GM19452 (cell line): ENCODE results near the gene METTL9.
"Not testable (repeated sequence)": the region's sequence is repeated elsewhere in the genome, so short reads cannot be mapped to it uniquely, and the experiment has no call there.

Experiments used
- ATAC-seq: cut with Tn5 transposase; IDR thresholded peaks from one replicate; pipeline ENCODE4 v1.9.1; 2021; ENCODE audit not compliant: unreplicated experiment

METTL9 gene

DNA sequence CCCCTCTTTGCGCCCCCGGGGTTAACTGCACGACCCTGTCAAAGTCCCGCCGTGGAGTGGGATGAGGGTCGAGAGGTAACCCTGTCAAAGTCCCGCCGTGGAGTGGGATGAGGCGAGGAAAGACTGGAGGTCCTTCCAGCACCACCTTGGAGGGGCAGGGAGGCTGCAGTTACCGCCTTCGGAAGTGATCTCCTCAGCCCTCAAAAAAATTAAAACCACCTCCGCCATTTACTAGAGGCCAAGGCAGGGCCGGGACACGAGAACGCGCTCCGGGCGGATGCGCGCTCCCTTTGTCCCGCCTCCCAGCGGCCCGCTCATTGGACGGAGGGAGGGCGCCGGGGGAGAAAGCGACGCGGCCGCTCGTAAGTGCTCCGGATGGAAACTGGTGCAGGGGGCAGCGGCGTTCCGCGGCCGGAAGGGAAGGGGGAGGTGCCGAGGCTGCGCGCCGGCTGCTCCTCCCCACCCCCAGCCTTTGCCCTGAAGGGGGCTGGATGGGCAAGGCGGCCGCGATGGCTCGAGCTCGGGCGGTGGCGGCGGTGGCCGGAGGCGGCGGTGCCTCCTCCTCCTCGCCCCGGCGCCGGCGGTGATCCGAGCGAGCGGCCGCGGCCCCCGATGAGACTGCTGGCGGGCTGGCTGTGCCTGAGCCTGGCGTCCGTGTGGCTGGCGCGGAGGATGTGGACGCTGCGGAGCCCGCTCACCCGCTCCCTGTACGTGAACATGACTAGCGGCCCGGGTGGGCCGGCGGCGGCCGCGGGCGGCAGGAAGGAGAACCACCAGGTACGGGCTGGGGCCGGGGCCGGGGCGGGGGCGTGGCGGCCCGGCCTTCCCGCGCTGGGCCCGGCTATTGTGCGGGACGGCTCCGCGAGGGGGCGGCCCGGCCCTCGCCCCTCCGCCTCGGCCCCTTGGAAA lies at the start of gene METTL9:
Gene METTL9, plus strand, starts transcription at position 456 of the 909 bp plus-strand sequence. Its CDS starts 157 bp downstream, at position 613.
- ATAC-seq: peak; percentile 93

GRCh38 chr16:21549975-21550374 lies 49.4 kb upstream of the METTL9 start:
- not testable (repeated sequence) for ATAC-seq

- not testable (repeated sequence) for ATAC-seq
Measured at GRCh38 chr16:21550435-21550834, 48.9 kb upstream of the METTL9 start.

DNA sequence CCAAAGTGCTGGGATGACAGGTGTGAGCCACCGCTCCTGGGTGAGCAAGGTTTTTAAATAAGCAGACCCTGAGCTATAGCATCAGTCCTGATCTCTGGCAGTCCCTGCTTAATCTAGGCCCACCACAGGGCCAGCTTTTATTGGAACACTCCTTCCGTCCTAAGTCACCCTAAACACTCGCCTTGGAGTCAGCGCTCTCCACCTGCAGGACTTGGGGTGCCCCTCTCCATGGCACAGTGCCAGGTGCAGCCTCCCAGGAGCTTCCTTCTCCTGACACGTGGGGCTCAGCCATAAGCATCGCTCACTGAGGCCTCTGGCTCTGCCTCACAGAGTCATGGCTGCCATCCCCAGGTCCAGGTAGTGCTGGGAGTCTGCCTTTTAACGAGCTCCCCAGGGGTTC lies 48.3 kb upstream of the METTL9 start:
- ATAC-seq: not testable (repeated sequence)

- ATAC-seq: not testable (repeated sequence)
Measured at GRCh38 chr16:21551600-21551999, 47.8 kb upstream of the METTL9 start.

DNA sequence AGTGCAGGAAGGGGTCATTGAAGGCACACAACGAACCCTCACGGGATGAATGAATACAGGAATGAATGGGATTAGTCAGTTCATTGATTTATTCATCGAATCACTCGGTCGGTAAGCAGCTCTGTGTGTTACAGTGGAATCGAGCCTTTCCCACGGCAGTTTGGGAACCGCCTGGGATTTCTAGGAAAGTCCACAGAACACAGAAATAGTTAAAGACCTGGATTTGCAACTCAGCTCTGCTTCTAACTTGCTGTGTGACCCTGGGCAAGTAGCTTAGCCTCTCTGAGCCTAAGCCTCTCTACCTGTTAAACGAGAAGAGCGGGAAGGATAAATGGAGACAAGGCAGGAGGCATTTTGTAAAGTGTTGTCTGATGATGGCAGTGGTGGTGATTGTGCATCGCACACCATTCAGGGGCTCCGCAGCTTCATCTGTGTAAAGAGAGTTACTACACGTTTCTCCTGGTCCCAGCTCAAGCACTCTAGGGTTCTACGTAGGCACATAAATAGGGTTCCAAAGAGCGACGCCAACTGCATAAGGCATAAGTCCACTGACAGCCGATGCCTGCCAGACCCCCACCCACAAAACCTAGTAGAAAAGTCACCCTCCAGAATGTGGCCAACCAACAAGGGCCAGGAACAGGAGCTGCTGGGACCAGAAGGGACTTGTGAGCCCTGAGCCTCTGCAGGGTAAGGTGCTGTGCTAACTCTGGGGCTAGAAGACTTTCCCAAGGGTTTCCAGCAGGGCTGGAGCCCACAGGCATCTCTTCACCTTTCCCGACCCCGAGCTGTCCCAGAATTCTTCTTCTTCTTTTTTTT lies 45.7 kb upstream of the METTL9 start:
- not testable (repeated sequence) for ATAC-seq

- peak; percentile 97 for ATAC-seq
Measured at GRCh38 chr16:21554795-21555585, 44.4 kb upstream of the METTL9 start.

- ATAC-seq: not testable (repeated sequence)
Measured at GRCh38 chr16:21555621-21556020, 43.8 kb upstream of the METTL9 start.

GRCh38 chr16:21556026-21556595 lies 43.3 kb upstream of the METTL9 start:
- not testable (repeated sequence) for ATAC-seq

- not testable (repeated sequence) for ATAC-seq
Measured at GRCh38 chr16:21556651-21557241, 42.6 kb upstream of the METTL9 start.

DNA sequence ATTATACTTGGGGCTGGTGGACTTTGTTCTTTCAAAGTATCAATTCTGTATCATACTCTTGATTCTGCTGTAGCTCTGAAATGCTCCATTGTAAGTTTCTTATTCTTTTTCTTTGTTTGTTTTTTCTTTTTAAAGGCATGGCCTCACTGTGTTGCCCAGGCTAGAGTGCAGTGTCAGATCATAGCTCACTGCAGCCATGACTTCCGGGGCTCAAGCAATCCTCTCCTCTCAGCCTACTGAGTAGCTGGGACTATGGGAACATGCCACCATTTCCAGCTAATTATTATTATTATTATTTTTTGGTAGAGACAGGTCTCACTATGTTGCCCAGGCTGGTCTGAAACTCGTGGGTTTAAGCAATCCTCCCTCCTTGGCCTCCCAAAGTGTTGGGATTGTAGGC lies 38.9 kb upstream of the METTL9 start:
- ATAC-seq: no peak

DNA sequence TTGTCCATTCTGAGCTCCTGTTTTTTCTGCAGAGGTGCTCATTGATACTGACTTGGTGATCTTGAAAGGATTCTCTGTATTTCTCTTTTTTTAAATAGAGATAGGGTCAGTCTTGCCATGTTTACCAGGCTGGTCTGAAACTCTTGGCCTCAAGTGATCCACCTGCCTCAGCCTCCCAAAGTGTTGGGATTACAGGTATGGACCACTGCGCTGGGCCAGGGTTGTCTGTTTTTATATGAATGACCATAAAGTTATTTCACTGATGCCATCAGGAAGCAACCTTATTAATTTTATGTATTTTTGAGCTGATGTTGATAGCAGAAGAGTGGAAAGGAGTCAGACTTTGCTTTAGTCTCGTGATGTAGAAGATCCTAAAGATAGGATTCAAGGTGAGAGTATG lies 35.7 kb upstream of the METTL9 start:
- ATAC-seq: no peak

- ATAC-seq: not testable (repeated sequence)
Measured at GRCh38 chr16:21564367-21564766, 35.0 kb upstream of the METTL9 start.

DNA sequence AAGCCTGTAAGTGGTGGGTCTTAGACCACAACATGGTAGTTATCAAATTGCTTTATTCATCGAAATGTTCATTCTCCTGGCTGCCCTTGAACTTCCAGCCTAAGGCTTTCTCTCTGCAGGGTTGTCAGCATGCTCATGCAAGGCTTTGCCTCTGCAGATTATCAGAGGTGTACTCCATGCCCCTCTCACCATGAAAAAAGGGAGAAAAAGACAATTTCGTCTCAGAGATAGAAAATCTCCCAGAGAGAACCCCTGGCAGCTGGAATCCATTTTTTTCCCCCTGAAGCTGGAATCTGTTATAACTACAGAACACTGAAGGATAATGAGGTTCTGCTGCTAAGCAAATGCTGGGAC lies 33.9 kb upstream of the METTL9 start:
- ATAC-seq: no peak

DNA sequence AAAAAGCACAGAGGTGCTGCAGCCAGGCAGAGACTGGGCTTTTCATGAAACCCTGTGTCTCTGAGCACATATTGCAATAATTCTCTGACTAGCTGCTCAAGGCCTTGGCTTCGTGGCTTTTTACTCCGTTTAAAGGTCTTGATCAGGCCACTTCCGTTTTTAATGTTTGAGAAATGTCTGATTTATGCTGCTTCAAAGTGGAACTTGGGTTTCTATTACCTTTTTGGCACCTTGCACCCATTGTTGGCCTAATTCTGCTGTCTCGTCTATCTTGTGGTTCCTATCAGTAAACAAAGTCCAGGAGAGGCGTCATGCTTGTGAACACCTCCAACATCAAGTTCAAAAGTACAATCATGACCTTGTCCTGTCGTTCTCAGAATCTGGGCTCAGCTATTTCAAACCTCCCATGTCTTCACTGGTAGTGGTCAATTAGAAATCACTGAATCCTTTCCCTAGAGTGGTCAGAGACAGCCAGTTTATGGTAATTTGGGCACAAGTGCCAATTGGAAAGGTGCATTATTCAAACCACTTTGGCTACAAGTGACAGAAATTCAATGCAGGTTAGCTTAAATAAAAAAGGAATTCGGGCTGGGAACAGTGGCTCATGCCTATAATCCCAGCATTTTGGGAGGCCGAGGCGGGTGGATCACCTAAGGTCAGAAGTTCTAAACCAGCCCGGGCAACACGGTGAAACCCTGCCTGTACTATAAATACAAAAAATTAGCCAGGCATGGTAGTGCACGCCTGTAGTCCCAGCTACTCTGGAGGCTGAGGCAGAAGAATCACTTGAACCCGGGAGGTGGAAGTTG lies 33.3 kb upstream of the METTL9 start:
- ATAC-seq: no peak

DNA sequence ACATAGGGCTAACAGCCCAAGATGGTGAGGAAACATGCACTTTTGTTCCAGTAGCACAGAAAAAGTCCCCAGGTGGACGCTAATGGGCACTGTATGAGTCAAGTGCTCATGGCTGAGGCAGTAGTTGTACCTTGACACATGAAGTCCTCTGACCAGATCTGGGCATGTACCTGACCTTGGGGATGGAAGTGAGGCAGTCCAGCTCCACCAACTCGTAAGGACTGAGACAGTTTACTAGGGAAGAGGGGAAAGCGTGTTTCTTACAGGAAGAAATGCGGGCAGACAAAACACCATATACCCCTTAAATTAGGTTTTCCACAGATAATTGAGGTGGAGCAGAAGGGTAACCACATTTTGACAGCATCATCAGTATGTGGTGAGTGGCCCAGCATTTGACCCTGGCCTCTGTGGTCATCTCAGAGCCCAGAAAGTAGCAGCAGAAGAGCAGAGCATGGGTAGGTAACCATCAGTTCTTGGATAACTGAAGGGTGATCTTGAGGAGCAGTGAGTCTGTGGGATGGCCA lies 32.4 kb upstream of the METTL9 start:
- no peak for ATAC-seq

- not testable (repeated sequence) for ATAC-seq
Measured at GRCh38 chr16:21567496-21567895, 31.9 kb upstream of the METTL9 start.

DNA sequence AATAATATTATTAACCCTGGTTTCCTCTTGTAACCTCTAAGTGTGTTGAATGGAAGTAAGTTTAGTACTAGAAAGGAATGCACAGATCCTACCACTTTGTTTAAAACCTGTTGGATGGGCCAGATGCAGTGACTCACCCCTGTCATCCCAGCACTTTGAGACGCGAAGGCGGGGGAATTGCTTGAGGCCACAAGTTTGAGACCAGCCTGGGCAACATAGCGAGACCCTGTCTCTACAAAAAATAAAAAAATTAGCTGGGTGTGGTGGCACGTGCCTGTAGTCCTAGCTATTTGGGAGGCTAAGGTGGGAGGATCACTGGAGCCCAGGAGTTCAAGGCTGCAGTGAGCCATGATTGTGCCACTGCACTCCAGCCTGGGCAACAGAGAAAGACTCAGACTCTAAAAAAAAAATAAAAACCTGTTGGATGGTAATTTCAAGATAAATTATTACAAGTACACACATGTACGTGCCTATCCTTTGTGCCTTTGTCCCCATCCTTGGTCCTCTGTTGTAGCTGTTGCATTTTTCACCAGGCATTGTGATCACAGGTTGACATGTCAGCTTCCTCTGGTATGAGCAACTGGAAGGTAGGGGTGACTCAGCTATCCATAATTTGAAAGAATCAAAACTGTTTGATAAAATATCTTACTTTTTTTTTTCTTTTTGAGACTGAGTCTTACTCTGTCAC lies 30.7 kb upstream of the METTL9 start:
- ATAC-seq: no peak

GRCh38 chr16:21570676-21571017 lies 28.7 kb upstream of the METTL9 start:
- ATAC-seq: no peak
